SK-N-SH (cell line): Measurements from ENCODE around the gene UCN2. TPM values are rescaled to one million over a fixed set of nuclear protein-coding genes. Genes with fewer than 3 reads are reported as not detected.

Experiments used
- CTCF ChIA-PET: fragments of 300-600, 350-600 bp; formaldehyde crosslinking; extraction: SDS; loops from one replicate; lab custom pipeline; 2021; lab: Yijun Ruan, JAX
- POLR2A ChIA-PET: fragments of 350-600 bp; sonication (Branson Sonifier 250); formaldehyde crosslinking; extraction: SDS; loops from one replicate; lab custom pipeline; 2020; ENCODE audit warnings: antibody characterized with exemption, inconsistent platforms; lab: Yijun Ruan, JAX
- DNase-seq: peaks from one replicate; pipeline ENCODE4 v3.0.0; 2012
- H2AFZ ChIP-seq: fragments of 200-600 bp; sonication (generic); 2 replicates; pipeline ENCODE4 v1.8.1; 2016; ENCODE audit warnings: antibody characterized with exemption, mild to moderate bottlenecking, low read depth
- H3F3A ChIP-seq: fragments of 200-600 bp; sonication (generic); replicated peaks from 2 replicates; pipeline ENCODE3; 2016; ENCODE audit warnings: antibody characterized with exemption, mild to moderate bottlenecking; ENCODE audit not compliant: insufficient read depth
- H3K27ac ChIP-seq, 2 experiments: fragments of 200-500 bp in 1 of 2; fragments of 200-600 bp in 1 of 2; sonication (Bioruptor generic) in 1 of 2; sonication (generic), shearing (Covaris generic) in 1 of 2; 2 replicates each; pipeline versions ENCODE4 v1.5.1 to v1.6.1; 2014 to 2016; ENCODE audit warnings: low read depth in 2 of 2, inconsistent platforms in 1 of 2, low read length in 1 of 2, mild to moderate bottlenecking in 1 of 2, mixed read lengths in 1 of 2
- H3K27me3 ChIP-seq: fragments of 200-600 bp; sonication (generic), shearing (Covaris generic); 2 replicates; pipeline ENCODE4 v1.6.1; 2016; ENCODE audit warnings: mixed run types; ENCODE audit not compliant: insufficient read depth
- H3K36me3 ChIP-seq, 2 experiments: fragments of 200-500 bp in 1 of 2; fragments of 200-600 bp in 1 of 2; sonication (Bioruptor generic) in 1 of 2; sonication (generic) in 1 of 2; replicated peaks in 1 of 2; 2 replicates each; pipeline versions ENCODE3 to v1.5.1; 2014 to 2016; ENCODE audit warnings: low read length in 1 of 2, mild to moderate bottlenecking in 1 of 2; ENCODE audit not compliant: insufficient read depth in 2 of 2, control insufficient read depth in 1 of 2
- H3K4me1 ChIP-seq, 2 experiments: fragments of 200-500 bp in 1 of 2; fragments of 200-600 bp in 1 of 2; sonication (Bioruptor generic) in 1 of 2; sonication (generic), shearing (Covaris generic) in 1 of 2; 2 replicates each; pipeline versions ENCODE4 v1.5.1 to v1.6.1; 2014 to 2016; ENCODE audit warnings: low read depth in 1 of 2, low read length in 1 of 2, mixed run types in 1 of 2; ENCODE audit not compliant: insufficient read depth in 2 of 2, control insufficient read depth in 1 of 2
- H3K4me2 ChIP-seq: fragments of 200-600 bp; sonication (generic), shearing (Covaris generic); 2 replicates; pipeline ENCODE4 v1.6.1; 2017; ENCODE audit warnings: mixed run types
- H3K4me3 ChIP-seq, 2 experiments: fragments of 200-500 bp in 1 of 2; fragments of 200-600 bp in 1 of 2; sonication (Bioruptor generic) in 1 of 2; sonication (generic), shearing (Covaris generic) in 1 of 2; 2 replicates each; pipeline versions ENCODE4 v1.5.1 to v1.8.1; 2014 to 2016; ENCODE audit warnings: low read depth in 2 of 2, inconsistent platforms in 1 of 2, low read length in 1 of 2, mild to moderate bottlenecking in 1 of 2, mixed read lengths in 1 of 2, moderate library complexity in 1 of 2
- H3K79me2 ChIP-seq: fragments of 200-600 bp; sonication (generic); 2 replicates; pipeline ENCODE4 v1.8.1; 2017; ENCODE audit warnings: mild to moderate bottlenecking; ENCODE audit not compliant: insufficient read depth
- H3K9ac ChIP-seq: fragments of 200-600 bp; sonication (generic); 2 replicates; pipeline ENCODE4 v1.6.1; 2017; ENCODE audit warnings: mixed run types
- H3K9me2 ChIP-seq: fragments of 200-600 bp; sonication (generic); 2 replicates; pipeline ENCODE4 v1.6.1; 2017; ENCODE audit warnings: mixed run types
- H3K9me3 ChIP-seq: fragments of 200-600 bp; sonication (generic); 2 replicates; pipeline ENCODE4 v1.6.1; 2017; ENCODE audit warnings: mixed run types, mild to moderate bottlenecking, moderate library complexity
- H4K20me1 ChIP-seq: fragments of 200-600 bp; sonication (generic); 2 replicates; pipeline ENCODE4 v1.6.1; 2017; ENCODE audit warnings: mild to moderate bottlenecking, mixed run types; ENCODE audit not compliant: insufficient read depth
- FOXJ3 ChIP-seq: sonication (generic); formaldehyde crosslinking; IDR thresholded peaks from 2 replicates; pipeline ENCODE4 v1.5.1; 2020; ENCODE audit warnings: mild to moderate bottlenecking, missing genetic modification reagents
- FOXM1 ChIP-seq: IDR thresholded peaks from 2 replicates; pipeline ENCODE4 v1.4.0; 2012; ENCODE audit warnings: low read depth, mild to moderate bottlenecking
- NRF1 ChIP-seq: IDR thresholded peaks from 2 replicates; pipeline ENCODE4 v1.6.1; 2012; ENCODE audit warnings: low read depth, mild to moderate bottlenecking, low read length
- RAD21 ChIP-seq: IDR thresholded peaks from 2 replicates; pipeline ENCODE4 v1.6.1; 2012; ENCODE audit warnings: mild to moderate bottlenecking, low read length
- RFX5 ChIP-seq: IDR thresholded peaks from 2 replicates; pipeline ENCODE4 v1.6.1; 2012; ENCODE audit warnings: mild to moderate bottlenecking, improper control_type of control experiment, low read length
- RXRA ChIP-seq: IDR thresholded peaks from 2 replicates; pipeline ENCODE4 v1.4.0; 2012; ENCODE audit warnings: low read depth, mild to moderate bottlenecking, borderline replicate concordance
- SIN3A ChIP-seq: IDR thresholded peaks from 2 replicates; pipeline ENCODE4 v1.6.1; 2012; ENCODE audit warnings: low read depth, mild to moderate bottlenecking, low read length, moderate library complexity, borderline replicate concordance
- TAF1 ChIP-seq: IDR thresholded peaks from 2 replicates; pipeline ENCODE4 v1.6.1; 2012; ENCODE audit warnings: low read depth, mild to moderate bottlenecking, low read length, moderate library complexity, borderline replicate concordance
- TCF12 ChIP-seq: IDR thresholded peaks from 2 replicates; pipeline ENCODE4 v1.4.0; 2012
- TEAD4 ChIP-seq: IDR thresholded peaks from 2 replicates; pipeline ENCODE4 v1.4.0; 2012; ENCODE audit warnings: mild to moderate bottlenecking, borderline replicate concordance; ENCODE audit not compliant: insufficient read depth
- WGBS: methylation state at CpG from one replicate; pipeline ENCODE4 v1.1.6; 2017; ENCODE audit warnings: low lambda C conversion rate; 5-methylcytosine and 5-hydroxymethylcytosine counted together
- polyA plus RNA-seq, 3 experiments: library from polyadenylated mRNA; depleted of rRNA; stranded (reverse); fragments of >200 nt; gene quantifications; 2 replicates each; pipeline ENCODE4 v1.2.3, GENCODE V29; 2012
- TF ChIP-seq, protein P1 (sequence below): IDR thresholded peaks from 2 replicates; pipeline ENCODE4 v1.4.0; 2012; ENCODE audit warnings: low read depth, borderline replicate concordance
- TF ChIP-seq, protein P2 (sequence below): IDR thresholded peaks from 2 replicates; pipeline ENCODE4 v1.6.1; 2012; ENCODE audit warnings: mild to moderate bottlenecking, low read depth, low read length, moderate library complexity
- TF ChIP-seq, protein P3 (sequence below): IDR thresholded peaks from 2 replicates; pipeline ENCODE4; 2012

The UCN2 gene
- polyA plus RNA-seq, 1 of the 3 experiments (the other 2 are of a cell fraction) = 0.69 TPM

DNA sequence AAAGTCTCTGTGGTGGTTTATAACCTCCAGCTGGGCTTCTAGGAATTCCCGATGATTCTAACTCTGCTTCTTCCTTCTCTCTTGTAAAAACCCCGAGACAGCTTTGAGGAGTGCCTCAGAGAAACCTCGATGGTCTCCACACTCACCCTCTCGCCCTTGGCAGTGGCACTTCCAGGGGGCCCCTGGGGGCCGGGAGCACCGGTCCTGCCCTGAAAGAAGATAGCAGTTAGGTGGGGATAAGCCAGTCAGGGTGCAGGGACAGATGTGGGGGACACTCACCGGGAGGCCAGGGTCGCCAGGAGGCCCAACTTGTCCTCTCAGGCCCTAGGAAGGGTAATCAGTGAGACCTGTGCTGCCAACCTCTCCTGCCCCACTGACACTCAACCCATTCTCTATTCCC, 21.8 kb upstream of the UCN2 start:
- no peaks in the 10 kb centered on the region for H3K9me3 ChIP-seq
- no peaks in the 10 kb centered on the region for H4K20me1 ChIP-seq
- no peaks in the 10 kb centered on the region for H3K27me3 ChIP-seq
- ChIA-PET CTCF (no interaction called here), POLR2A (no interaction called here)
- no peak overlapping the region for H3K27ac ChIP-seq
- no peak overlapping the region for H3K4me3 ChIP-seq
- no peaks in the 10 kb centered on the region for H3K36me3 ChIP-seq
- WGBS = 96% methylated on average over 4 of the region's 8 CpGs
- H3K9ac ChIP-seq = no peak overlapping the region
- TF ChIP-seq SIN3A = no peak
- TF ChIP-seq RFX5 = no peak
- no peak for TF ChIP-seq RAD21
- TF ChIP-seq, protein P1, sequence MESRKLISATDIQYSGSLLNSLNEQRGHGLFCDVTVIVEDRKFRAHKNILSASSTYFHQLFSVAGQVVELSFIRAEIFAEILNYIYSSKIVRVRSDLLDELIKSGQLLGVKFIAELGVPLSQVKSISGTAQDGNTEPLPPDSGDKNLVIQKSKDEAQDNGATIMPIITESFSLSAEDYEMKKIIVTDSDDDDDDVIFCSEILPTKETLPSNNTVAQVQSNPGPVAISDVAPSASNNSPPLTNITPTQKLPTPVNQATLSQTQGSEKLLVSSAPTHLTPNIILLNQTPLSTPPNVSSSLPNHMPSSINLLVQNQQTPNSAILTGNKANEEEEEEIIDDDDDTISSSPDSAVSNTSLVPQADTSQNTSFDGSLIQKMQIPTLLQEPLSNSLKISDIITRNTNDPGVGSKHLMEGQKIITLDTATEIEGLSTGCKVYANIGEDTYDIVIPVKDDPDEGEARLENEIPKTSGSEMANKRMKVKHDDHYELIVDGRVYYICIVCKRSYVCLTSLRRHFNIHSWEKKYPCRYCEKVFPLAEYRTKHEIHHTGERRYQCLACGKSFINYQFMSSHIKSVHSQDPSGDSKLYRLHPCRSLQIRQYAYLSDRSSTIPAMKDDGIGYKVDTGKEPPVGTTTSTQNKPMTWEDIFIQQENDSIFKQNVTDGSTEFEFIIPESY = no peak
- TF ChIP-seq, protein P2, sequence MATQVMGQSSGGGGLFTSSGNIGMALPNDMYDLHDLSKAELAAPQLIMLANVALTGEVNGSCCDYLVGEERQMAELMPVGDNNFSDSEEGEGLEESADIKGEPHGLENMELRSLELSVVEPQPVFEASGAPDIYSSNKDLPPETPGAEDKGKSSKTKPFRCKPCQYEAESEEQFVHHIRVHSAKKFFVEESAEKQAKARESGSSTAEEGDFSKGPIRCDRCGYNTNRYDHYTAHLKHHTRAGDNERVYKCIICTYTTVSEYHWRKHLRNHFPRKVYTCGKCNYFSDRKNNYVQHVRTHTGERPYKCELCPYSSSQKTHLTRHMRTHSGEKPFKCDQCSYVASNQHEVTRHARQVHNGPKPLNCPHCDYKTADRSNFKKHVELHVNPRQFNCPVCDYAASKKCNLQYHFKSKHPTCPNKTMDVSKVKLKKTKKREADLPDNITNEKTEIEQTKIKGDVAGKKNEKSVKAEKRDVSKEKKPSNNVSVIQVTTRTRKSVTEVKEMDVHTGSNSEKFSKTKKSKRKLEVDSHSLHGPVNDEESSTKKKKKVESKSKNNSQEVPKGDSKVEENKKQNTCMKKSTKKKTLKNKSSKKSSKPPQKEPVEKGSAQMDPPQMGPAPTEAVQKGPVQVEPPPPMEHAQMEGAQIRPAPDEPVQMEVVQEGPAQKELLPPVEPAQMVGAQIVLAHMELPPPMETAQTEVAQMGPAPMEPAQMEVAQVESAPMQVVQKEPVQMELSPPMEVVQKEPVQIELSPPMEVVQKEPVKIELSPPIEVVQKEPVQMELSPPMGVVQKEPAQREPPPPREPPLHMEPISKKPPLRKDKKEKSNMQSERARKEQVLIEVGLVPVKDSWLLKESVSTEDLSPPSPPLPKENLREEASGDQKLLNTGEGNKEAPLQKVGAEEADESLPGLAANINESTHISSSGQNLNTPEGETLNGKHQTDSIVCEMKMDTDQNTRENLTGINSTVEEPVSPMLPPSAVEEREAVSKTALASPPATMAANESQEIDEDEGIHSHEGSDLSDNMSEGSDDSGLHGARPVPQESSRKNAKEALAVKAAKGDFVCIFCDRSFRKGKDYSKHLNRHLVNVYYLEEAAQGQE = no peak
- no peak for TF ChIP-seq RXRA
- no peak for TF ChIP-seq TEAD4
- no peak for TF ChIP-seq NRF1
- TF ChIP-seq, protein P3, sequence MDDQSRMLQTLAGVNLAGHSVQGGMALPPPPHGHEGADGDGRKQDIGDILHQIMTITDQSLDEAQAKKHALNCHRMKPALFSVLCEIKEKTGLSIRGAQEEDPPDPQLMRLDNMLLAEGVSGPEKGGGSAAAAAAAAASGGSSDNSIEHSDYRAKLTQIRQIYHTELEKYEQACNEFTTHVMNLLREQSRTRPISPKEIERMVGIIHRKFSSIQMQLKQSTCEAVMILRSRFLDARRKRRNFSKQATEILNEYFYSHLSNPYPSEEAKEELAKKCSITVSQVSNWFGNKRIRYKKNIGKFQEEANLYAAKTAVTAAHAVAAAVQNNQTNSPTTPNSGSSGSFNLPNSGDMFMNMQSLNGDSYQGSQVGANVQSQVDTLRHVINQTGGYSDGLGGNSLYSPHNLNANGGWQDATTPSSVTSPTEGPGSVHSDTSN = no peak
- no peak for TF ChIP-seq TAF1
- H3K9me2 ChIP-seq = no peaks in the 10 kb centered on the region
- DNase-seq = no peak
- no peak overlapping the region for H2AFZ ChIP-seq
- no peaks in the 10 kb centered on the region for H3K4me1 ChIP-seq
- H3K4me2 ChIP-seq = no peak overlapping the region
- no peaks in the 10 kb centered on the region for H3F3A ChIP-seq
- H3K79me2 ChIP-seq = no peaks in the 10 kb centered on the region

DNA sequence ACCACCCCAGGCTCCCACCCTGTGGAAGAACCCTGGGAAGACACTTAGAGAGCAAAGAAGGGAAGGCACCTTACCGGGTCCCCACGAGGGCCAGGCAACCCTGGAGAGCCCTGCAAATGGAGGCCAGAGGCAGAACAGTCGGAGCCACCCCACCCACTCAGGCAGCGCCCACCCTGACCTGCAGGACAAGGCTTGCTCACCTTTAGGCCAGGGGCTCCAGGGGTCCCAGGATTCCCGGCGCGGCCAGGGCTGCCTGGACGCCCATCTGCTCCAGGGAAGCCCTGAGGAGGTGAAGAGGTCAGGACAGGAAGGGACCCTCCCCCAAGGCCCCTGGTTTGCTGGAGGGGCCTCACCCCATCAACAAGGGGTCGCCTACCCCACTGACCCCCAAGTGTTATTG, 21.3 kb upstream of the UCN2 start:
- Histone ChIP-seq H3K27me3 (no peaks in the 10 kb centered on the region), H3K9ac (no peak overlapping the region)
- TF ChIP-seq FOXM1 = no peak
- no peak for TF ChIP-seq FOXJ3 (CRISPR knock-in tag)
- no peak for TF ChIP-seq TCF12
- TF ChIP-seq, all 33 proteins: peak for 0
- no peak for DNase-seq
- H3F3A ChIP-seq = no peaks in the 10 kb centered on the region
- WGBS = 84% methylated on average over 2 of the region's 9 CpGs
- H3K4me3 ChIP-seq = no peak overlapping the region
- no peaks in the 10 kb centered on the region for H4K20me1 ChIP-seq
- no peak overlapping the region for H2AFZ ChIP-seq
- CTCF ChIA-PET = no interaction called here
- no peaks in the 10 kb centered on the region for H3K79me2 ChIP-seq
- no peak overlapping the region for H3K4me2 ChIP-seq
- H3K9me3 ChIP-seq = no peaks in the 10 kb centered on the region
- no peaks in the 10 kb centered on the region for H3K9me2 ChIP-seq
- no peaks in the 10 kb centered on the region for H3K36me3 ChIP-seq
- POLR2A ChIA-PET = no interaction called here
- no peaks in the 10 kb centered on the region for H3K4me1 ChIP-seq
- H3K27ac ChIP-seq = no peak overlapping the region
